Measurements from ENCODE around the gene ZBTB8A. TPM values are rescaled to one million over a fixed set of nuclear protein-coding genes. Genes with fewer than 3 reads are reported as not detected.

The ZBTB8A gene
- total RNA-seq, 1 experiment from 2014 or later: 5.5 TPM

- no peak for DNase-seq (ENCODE audit: low read depth)
Measured at GRCh38 chr1:32652244-32652962, 113.2 kb downstream of the ZBTB8A start.

Other genes starting within 250 kb of the ZBTB8A start
- 115 and 121 TPM in 2 replicates for gene HDAC1, start 247.3 kb upstream of the ZBTB8A start, total RNA-seq (2014; rRNA removed; shearing (Covaris generic))
- gene MARCKSL1, start 203.2 kb upstream of the ZBTB8A start, total RNA-seq (2014; rRNA removed; shearing (Covaris generic)): 31.7 and 47.7 TPM in 2 replicates
- gene FAM229A, start 176.9 kb upstream of the ZBTB8A start, total RNA-seq (2014; rRNA removed; shearing (Covaris generic)): 0.29 and 0.84 TPM in 2 replicates
- 0.12 and 0.39 TPM in 2 replicates for gene TSSK3, start 176.9 kb upstream of the ZBTB8A start, total RNA-seq (2014; rRNA removed; shearing (Covaris generic))
- gene BSDC1, start 145.0 kb upstream of the ZBTB8A start, total RNA-seq (2014; rRNA removed; shearing (Covaris generic)): 45.1 and 52.7 TPM in 2 replicates
- gene ZBTB8B, start 74.4 kb upstream of the ZBTB8A start, total RNA-seq (2014; rRNA removed; shearing (Covaris generic)): under 0.01 TPM in 1 of 2 replicates, not detected in the other
- 62.4 and 83.5 TPM in 2 replicates for gene ZBTB8OS, start 111.1 kb downstream of the ZBTB8A start, total RNA-seq (2014; rRNA removed; shearing (Covaris generic))
- gene RBBP4, start 111.8 kb downstream of the ZBTB8A start, total RNA-seq (2014; rRNA removed; shearing (Covaris generic)): 83.0 and 90.5 TPM in 2 replicates
- 20.5 and 21.5 TPM in 2 replicates for gene SYNC, start 163.3 kb downstream of the ZBTB8A start, total RNA-seq (2014; rRNA removed; shearing (Covaris generic))